HEK293 (cell line): ENCODE data around the gene PTPRG.

Source experiments
- GLI2 ChIP-seq: fragments of 450-650 bp; formaldehyde crosslinking; IDR thresholded peaks from 2 replicates; pipeline ENCODE4; 2017; ENCODE audit warnings: missing biosample characterization, missing genetic modification characterization, low read depth, borderline replicate concordance
- HOXA7 ChIP-seq: sonication (generic); formaldehyde crosslinking; IDR thresholded peaks from 2 replicates; pipeline ENCODE4 v1.8.1; 2022; ENCODE audit warnings: missing genetic modification reagents, borderline replicate concordance
- IKZF3 ChIP-seq: fragments of 450-650 bp; IDR thresholded peaks from 2 replicates; pipeline ENCODE4 v1.5.0; 2018; ENCODE audit warnings: missing biosample characterization, mild to moderate bottlenecking, missing genetic modification characterization, moderate library complexity
- SP3 ChIP-seq: fragments of 450-650 bp; formaldehyde crosslinking; IDR thresholded peaks from 2 replicates; pipeline ENCODE4 v1.5.1; 2016; ENCODE audit warnings: missing biosample characterization, missing genetic modification characterization
- YY1 ChIP-seq: fragments of 450-650 bp; formaldehyde crosslinking; IDR thresholded peaks from 2 replicates; pipeline ENCODE4 v1.5.1; 2018; ENCODE audit warnings: missing biosample characterization, missing genetic modification characterization
- YY2 ChIP-seq: fragments of 450-650 bp; formaldehyde crosslinking; IDR thresholded peaks from 2 replicates; pipeline ENCODE4 v1.5.1; 2016; ENCODE audit warnings: missing biosample characterization, missing genetic modification characterization
- ZBTB17 ChIP-seq: fragments of 450-650 bp; formaldehyde crosslinking; IDR thresholded peaks from 2 replicates; pipeline ENCODE4 v1.5.1; 2016; ENCODE audit warnings: missing biosample characterization, missing genetic modification characterization
- ZFP3 ChIP-seq: fragments of 450-650 bp; formaldehyde crosslinking; IDR thresholded peaks from 2 replicates; pipeline ENCODE4 v1.5.1; 2016; ENCODE audit warnings: low read depth, missing biosample characterization, missing genetic modification characterization
- ZFP37 ChIP-seq: fragments of 450-650 bp; formaldehyde crosslinking; IDR thresholded peaks from 2 replicates; pipeline ENCODE4 v1.5.1; 2016; ENCODE audit warnings: missing biosample characterization, missing genetic modification characterization
- ZFP41 ChIP-seq: fragments of 450-650 bp; formaldehyde crosslinking; IDR thresholded peaks from 2 replicates; pipeline ENCODE4 v1.5.1; 2016; ENCODE audit warnings: missing biosample characterization, missing genetic modification characterization, borderline replicate concordance
- ZNF10 ChIP-seq: fragments of 450-650 bp; formaldehyde crosslinking; IDR thresholded peaks from 2 replicates; pipeline ENCODE4 v1.5.1; 2017; ENCODE audit warnings: missing biosample characterization, missing genetic modification characterization
- ZNF114 ChIP-seq: fragments of 450-650 bp; formaldehyde crosslinking; IDR thresholded peaks from 2 replicates; pipeline ENCODE4 v1.5.0; 2017; ENCODE audit warnings: missing biosample characterization, missing genetic modification characterization
- ZNF132 ChIP-seq: fragments of 450-650 bp; formaldehyde crosslinking; IDR thresholded peaks from 2 replicates; pipeline ENCODE4 v1.5.1; 2017; ENCODE audit warnings: missing biosample characterization, missing genetic modification characterization, borderline replicate concordance
- ZNF138 ChIP-seq: fragments of 450-650 bp; formaldehyde crosslinking; IDR thresholded peaks from 2 replicates; pipeline ENCODE4 v1.5.1; 2016; ENCODE audit warnings: missing biosample characterization, missing genetic modification characterization, borderline replicate concordance
- ZNF146 ChIP-seq: fragments of 450-650 bp; formaldehyde crosslinking; IDR thresholded peaks from 2 replicates; pipeline ENCODE4 v1.5.1; 2016; ENCODE audit warnings: missing biosample characterization, missing genetic modification characterization
- ZNF169 ChIP-seq: fragments of 450-650 bp; formaldehyde crosslinking; IDR thresholded peaks from 2 replicates; pipeline ENCODE4 v1.5.1; 2016; ENCODE audit warnings: missing biosample characterization, missing genetic modification characterization
- ZNF184 ChIP-seq: fragments of 450-650 bp; IDR thresholded peaks from 2 replicates; pipeline ENCODE4 v1.5.1; 2018; ENCODE audit warnings: missing biosample characterization, mild to moderate bottlenecking, missing genetic modification characterization
- ZNF202 ChIP-seq: fragments of 450-650 bp; formaldehyde crosslinking; IDR thresholded peaks from 2 replicates; pipeline ENCODE4 v1.5.1; 2016; ENCODE audit warnings: missing biosample characterization, missing genetic modification characterization, borderline replicate concordance
- ZNF274 ChIP-seq, 2 experiments: fragments of 200-500 bp in 1 of 2; fragments of 450-650 bp in 1 of 2; sonication (Bioruptor generic) in 1 of 2; formaldehyde crosslinking in 1 of 2; IDR thresholded peaks; 2 replicates each; pipeline versions ENCODE4 v1.5.1 to v1.6.1; 2014 to 2016; ENCODE audit warnings: borderline replicate concordance in 1 of 2, inconsistent platforms in 1 of 2, low read length in 1 of 2, missing biosample characterization in 1 of 2, missing genetic modification characterization in 1 of 2
- ZNF366 ChIP-seq: fragments of 450-650 bp; formaldehyde crosslinking; conservative IDR thresholded peaks from 2 replicates; pipeline ENCODE4 v1.5.1; 2016; ENCODE audit warnings: missing biosample characterization, missing genetic modification characterization
- ZNF394 ChIP-seq: fragments of 450-650 bp; formaldehyde crosslinking; IDR thresholded peaks from 2 replicates; pipeline ENCODE4 v1.5.1; 2016; ENCODE audit warnings: missing biosample characterization, missing genetic modification characterization, mild to moderate bottlenecking, moderate library complexity, borderline replicate concordance
- ZNF416 ChIP-seq: fragments of 450-650 bp; formaldehyde crosslinking; IDR thresholded peaks from 2 replicates; pipeline ENCODE4 v1.5.1; 2016; ENCODE audit warnings: missing biosample characterization, missing genetic modification characterization
- ZNF426 ChIP-seq: fragments of 450-650 bp; formaldehyde crosslinking; IDR thresholded peaks from 2 replicates; pipeline ENCODE4 v1.5.1; 2017; ENCODE audit warnings: missing biosample characterization, missing genetic modification characterization, mild to moderate bottlenecking, inconsistent platforms, moderate library complexity
- ZNF510 ChIP-seq: fragments of 450-650 bp; formaldehyde crosslinking; IDR thresholded peaks from 2 replicates; pipeline ENCODE4 v1.5.1; 2018; ENCODE audit warnings: mild to moderate bottlenecking, missing genetic modification characterization, missing biosample characterization; ENCODE audit not compliant: insufficient replicate concordance
- ZNF530 ChIP-seq: fragments of 450-650 bp; formaldehyde crosslinking; IDR thresholded peaks from 2 replicates; pipeline ENCODE4 v1.5.1; 2016; ENCODE audit warnings: low read depth, missing biosample characterization, missing genetic modification characterization
- ZNF548 ChIP-seq: fragments of 450-650 bp; formaldehyde crosslinking; IDR thresholded peaks from 2 replicates; pipeline ENCODE4 v1.5.1; 2016; ENCODE audit warnings: missing biosample characterization, missing genetic modification characterization
- ZNF571 ChIP-seq: fragments of 450-650 bp; formaldehyde crosslinking; IDR thresholded peaks from 2 replicates; pipeline ENCODE4 v1.5.0; 2017; ENCODE audit warnings: missing biosample characterization, missing genetic modification characterization
- ZNF623 ChIP-seq: fragments of 450-650 bp; formaldehyde crosslinking; IDR thresholded peaks from 2 replicates; pipeline ENCODE4 v1.5.1; 2016; ENCODE audit warnings: missing biosample characterization, missing genetic modification characterization
- ZSCAN23 ChIP-seq: fragments of 450-650 bp; formaldehyde crosslinking; IDR thresholded peaks from 2 replicates; pipeline ENCODE4 v1.5.1; 2016; ENCODE audit warnings: missing biosample characterization, missing genetic modification characterization
- TF ChIP-seq, protein P1 (sequence below): sonication (generic); formaldehyde crosslinking; IDR thresholded peaks from 2 replicates; pipeline ENCODE4 v1.8.1; 2022; ENCODE audit warnings: mild to moderate bottlenecking, moderate library complexity, missing genetic modification reagents
- TF ChIP-seq, protein P2 (sequence below): fragments of 450-650 bp; formaldehyde crosslinking; IDR thresholded peaks from 2 replicates; pipeline ENCODE4 v1.5.1; 2016; ENCODE audit warnings: missing biosample characterization, missing genetic modification characterization
- TF ChIP-seq, protein P3 (sequence below): fragments of 450-650 bp; formaldehyde crosslinking; IDR thresholded peaks from 2 replicates; pipeline ENCODE4 v1.5.1; 2016; ENCODE audit warnings: missing biosample characterization, missing genetic modification characterization
- TF ChIP-seq, protein P4 (sequence below): fragments of 450-650 bp; formaldehyde crosslinking; IDR thresholded peaks from 2 replicates; pipeline ENCODE4 v1.5.1; 2017; ENCODE audit warnings: missing biosample characterization, missing genetic modification characterization

Gene PTPRG

DNA sequence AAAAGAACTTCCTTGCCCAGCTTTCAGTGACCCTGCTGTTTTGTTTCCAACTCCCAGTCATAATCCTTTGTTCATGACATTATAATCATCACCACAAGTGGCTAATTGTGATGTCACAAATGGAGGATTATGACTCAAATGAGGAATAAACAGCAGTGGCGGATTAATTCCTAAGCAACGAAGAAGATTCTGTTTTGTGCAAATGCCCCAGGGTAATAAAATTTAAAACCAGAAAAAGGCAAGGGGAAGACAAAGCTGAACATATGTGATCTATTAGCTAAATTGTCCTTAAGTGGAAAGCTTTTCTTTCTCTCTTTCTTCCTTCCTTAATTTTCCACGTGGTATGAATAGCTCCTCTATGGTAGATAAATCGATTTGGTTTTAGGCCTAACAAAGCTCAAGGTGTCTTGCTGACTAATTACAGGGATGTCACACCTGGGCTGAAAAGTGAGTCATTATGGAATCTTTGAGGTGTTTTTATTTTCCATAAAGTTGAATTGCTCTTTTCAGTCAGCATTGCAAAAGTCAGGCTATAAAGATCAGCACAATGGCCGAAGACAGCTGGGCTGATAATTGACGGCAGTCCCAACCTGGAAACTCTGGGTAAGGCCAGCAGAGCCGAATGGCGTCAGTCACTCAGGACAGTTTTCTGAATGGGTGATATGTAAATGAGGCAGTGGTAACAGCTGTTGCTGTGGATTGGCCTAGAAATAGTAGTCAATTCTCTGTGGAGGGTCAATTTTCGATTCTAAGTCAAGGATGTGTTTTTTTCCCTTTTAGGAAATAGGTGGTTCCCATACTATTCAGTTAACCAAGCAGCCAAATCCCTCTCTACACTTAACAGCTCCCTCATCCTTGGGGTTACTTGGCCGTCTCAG lies 121.5 kb downstream of the PTPRG start (continued):
- TF ChIP-seq, protein P1, sequence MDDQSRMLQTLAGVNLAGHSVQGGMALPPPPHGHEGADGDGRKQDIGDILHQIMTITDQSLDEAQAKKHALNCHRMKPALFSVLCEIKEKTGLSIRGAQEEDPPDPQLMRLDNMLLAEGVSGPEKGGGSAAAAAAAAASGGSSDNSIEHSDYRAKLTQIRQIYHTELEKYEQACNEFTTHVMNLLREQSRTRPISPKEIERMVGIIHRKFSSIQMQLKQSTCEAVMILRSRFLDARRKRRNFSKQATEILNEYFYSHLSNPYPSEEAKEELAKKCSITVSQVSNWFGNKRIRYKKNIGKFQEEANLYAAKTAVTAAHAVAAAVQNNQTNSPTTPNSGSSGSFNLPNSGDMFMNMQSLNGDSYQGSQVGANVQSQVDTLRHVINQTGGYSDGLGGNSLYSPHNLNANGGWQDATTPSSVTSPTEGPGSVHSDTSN (CRISPR knock-in tag), result no peak
- TF ChIP-seq ZNF138 (tag by site-specific recombination) (no peak), ZNF571 (tag by site-specific recombination) (no peak), ZNF510 (tag by site-specific recombination) (no peak), ZNF530 (tag by site-specific recombination) (no peak), IKZF3 (tag by site-specific recombination) (peak; percentile 69), ZNF394 (tag by site-specific recombination) (no peak), ZNF416 (tag by site-specific recombination) (no peak), YY2 (tag by site-specific recombination) (no peak; the same call in 1 of the 2 replicates), ZBTB17 (tag by site-specific recombination) (peak; percentile 55; the same call in 1 of the 2 replicates), ZNF274 (IDR thresholded peaks at IDR 0.05; ENCODE audit: low read length) (no peak), ZNF274 (tag by site-specific recombination; IDR thresholded peaks at IDR 0.05; ENCODE audit: borderline replicate concordance) (no peak), HOXA7 (CRISPR knock-in tag) (no peak), ZNF10 (no peak), ZSCAN23 (tag by site-specific recombination) (no peak), ZNF623 (tag by site-specific recombination) (peak; percentile 32; the same call in 1 of the 2 replicates), SP3 (0 out of 2 replicates have a peak, but pooled peaks have one; percentile 16), ZNF202 (tag by site-specific recombination) (no peak), ZNF426 (no peak), ZFP41 (tag by site-specific recombination) (no peak), ZNF169 (tag by site-specific recombination) (no peak), ZNF146 (tag by site-specific recombination) (no peak), YY1 (tag by site-specific recombination) (no peak), ZFP37 (tag by site-specific recombination) (no peak), ZNF366 (tag by site-specific recombination) (peak; percentile 54), GLI2 (tag by site-specific recombination) (no peak), ZNF132 (tag by site-specific recombination) (no peak), ZNF548 (tag by site-specific recombination) (no peak), ZNF184 (tag by site-specific recombination) (no peak), ZFP3 (tag by site-specific recombination) (no peak), ZNF114 (tag by site-specific recombination) (no peak)
- TF ChIP-seq, protein P2, sequence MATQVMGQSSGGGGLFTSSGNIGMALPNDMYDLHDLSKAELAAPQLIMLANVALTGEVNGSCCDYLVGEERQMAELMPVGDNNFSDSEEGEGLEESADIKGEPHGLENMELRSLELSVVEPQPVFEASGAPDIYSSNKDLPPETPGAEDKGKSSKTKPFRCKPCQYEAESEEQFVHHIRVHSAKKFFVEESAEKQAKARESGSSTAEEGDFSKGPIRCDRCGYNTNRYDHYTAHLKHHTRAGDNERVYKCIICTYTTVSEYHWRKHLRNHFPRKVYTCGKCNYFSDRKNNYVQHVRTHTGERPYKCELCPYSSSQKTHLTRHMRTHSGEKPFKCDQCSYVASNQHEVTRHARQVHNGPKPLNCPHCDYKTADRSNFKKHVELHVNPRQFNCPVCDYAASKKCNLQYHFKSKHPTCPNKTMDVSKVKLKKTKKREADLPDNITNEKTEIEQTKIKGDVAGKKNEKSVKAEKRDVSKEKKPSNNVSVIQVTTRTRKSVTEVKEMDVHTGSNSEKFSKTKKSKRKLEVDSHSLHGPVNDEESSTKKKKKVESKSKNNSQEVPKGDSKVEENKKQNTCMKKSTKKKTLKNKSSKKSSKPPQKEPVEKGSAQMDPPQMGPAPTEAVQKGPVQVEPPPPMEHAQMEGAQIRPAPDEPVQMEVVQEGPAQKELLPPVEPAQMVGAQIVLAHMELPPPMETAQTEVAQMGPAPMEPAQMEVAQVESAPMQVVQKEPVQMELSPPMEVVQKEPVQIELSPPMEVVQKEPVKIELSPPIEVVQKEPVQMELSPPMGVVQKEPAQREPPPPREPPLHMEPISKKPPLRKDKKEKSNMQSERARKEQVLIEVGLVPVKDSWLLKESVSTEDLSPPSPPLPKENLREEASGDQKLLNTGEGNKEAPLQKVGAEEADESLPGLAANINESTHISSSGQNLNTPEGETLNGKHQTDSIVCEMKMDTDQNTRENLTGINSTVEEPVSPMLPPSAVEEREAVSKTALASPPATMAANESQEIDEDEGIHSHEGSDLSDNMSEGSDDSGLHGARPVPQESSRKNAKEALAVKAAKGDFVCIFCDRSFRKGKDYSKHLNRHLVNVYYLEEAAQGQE (tag by site-specific recombination), result no peak
- TF ChIP-seq, protein P3, sequence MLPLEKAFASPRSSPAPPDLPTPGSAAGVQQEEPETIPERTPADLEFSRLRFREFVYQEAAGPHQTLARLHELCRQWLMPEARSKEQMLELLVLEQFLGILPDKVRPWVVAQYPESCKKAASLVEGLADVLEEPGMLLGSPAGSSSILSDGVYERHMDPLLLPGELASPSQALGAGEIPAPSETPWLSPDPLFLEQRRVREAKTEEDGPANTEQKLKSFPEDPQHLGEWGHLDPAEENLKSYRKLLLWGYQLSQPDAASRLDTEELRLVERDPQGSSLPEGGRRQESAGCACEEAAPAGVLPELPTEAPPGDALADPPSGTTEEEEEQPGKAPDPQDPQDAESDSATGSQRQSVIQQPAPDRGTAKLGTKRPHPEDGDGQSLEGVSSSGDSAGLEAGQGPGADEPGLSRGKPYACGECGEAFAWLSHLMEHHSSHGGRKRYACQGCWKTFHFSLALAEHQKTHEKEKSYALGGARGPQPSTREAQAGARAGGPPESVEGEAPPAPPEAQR (tag by site-specific recombination), result no peak
- TF ChIP-seq, protein P4, sequence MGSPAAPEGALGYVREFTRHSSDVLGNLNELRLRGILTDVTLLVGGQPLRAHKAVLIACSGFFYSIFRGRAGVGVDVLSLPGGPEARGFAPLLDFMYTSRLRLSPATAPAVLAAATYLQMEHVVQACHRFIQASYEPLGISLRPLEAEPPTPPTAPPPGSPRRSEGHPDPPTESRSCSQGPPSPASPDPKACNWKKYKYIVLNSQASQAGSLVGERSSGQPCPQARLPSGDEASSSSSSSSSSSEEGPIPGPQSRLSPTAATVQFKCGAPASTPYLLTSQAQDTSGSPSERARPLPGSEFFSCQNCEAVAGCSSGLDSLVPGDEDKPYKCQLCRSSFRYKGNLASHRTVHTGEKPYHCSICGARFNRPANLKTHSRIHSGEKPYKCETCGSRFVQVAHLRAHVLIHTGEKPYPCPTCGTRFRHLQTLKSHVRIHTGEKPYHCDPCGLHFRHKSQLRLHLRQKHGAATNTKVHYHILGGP (tag by site-specific recombination), result no peak
